HG02678 (cell line): Measurements from ENCODE around the gene ADGRL3.
"Not testable (repeated sequence)": the region's sequence is repeated elsewhere in the genome, so short reads cannot be mapped to it uniquely, and the experiment has no call there.

Experiments
- ATAC-seq: cut with Tn5 transposase; IDR thresholded peaks from one replicate; pipeline ENCODE4 v1.9.1; 2021; ENCODE audit warnings: mild to moderate bottlenecking, moderate library complexity; ENCODE audit not compliant: unreplicated experiment

Gene ADGRL3

DNA sequence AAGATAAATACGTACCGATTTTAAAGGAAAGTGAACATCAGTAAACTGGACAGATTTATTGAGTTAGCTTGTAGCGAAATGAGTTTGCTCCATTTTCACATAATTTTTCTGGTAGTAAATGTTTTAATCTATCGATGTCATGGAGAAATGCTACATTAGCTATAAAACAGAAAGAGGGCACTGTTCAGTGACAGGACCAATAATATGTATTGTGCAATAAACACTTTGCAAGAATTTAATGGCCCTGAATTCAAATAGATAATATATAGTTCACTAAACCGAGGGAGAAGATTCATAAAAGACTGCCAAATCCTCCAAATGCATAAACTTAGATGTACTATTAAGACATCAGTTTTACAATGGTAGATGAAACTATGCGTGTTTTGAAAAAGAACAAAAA is 516.3 kb downstream of the ADGRL3 start:
- ATAC-seq = no peak

DNA sequence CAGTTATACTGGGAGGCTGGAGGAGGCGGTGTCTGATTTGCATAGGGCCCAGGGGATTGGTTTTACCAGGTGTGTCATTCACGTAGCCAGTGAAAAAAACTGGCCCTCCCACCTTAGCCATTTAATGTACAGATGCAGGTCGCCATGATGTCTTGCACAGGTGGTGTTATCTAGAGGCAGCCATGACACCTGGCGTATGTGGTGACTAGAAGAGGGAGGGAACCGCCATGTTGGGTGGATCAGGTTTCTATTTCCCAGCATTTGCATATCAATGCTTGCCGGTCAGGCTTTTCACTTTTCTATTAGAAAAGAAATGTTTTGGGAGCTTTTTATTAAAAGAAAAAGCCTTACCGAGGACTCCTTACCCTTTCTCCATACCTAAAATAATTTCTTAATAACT is 523.4 kb downstream of the ADGRL3 start:
- ATAC-seq = no peak

DNA sequence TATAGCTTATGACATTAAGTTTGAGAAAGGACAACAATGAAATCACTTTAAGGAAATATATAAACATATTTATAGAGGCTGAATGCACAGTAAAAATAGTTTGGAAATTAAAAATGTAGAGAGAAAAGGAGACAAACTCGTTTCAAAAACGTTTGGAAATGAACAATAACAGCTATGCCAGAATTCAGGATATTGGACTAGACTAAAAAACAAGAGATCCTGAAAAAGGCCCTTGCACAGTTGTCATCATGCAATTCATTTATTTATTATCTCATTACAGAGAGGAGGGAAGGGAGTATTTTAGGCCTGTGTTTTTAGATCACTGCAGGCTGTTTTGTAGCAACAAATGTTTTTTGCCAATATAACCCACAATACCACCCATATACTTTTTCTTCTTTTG is 527.2 kb downstream of the ADGRL3 start:
- ATAC-seq = no peak

DNA sequence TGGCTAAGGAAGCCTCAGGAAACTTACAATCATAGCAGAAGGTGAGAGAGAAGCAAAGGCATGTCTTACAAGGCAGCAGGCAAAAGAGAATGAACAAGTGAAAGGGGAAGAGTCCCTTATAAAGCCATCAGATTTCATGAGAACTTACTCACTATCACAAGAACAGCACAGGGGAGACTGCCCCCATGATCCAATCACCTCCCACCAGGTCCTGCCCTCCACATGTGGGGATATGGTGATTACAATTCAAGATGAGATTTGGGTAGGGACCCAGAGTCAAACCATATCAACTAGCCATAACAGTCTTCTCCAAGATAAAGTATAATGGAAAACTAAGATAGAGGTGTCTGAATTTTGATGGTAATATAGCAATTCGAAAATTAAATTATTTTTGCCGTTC is 534.3 kb downstream of the ADGRL3 start:
- no peak for ATAC-seq

- no peak for ATAC-seq
Observed at GRCh38 chr4:61739887-61740286, 539.8 kb downstream of the ADGRL3 start.

DNA sequence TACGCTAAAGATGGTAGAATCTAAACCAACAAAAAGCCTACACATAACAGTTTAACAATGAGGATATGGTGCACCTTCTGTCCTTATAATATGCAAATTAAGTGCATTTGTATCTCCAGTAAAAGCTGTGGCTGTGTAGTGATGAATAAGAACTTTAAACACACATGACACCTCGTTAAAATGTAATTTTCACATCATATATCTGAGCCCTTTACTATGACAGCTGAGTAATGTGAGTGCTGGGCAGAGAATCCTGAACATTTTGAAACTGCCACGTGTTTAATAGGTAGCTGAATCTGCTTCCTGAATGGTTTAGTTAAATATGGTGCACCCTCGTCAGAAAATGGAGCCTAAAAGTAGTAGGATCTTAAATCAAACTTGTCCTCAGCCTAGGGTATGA is 540.8 kb downstream of the ADGRL3 start:
- ATAC-seq = no peak

- ATAC-seq = no peak
Observed at GRCh38 chr4:61741327-61742096, 541.4 kb downstream of the ADGRL3 start.

DNA sequence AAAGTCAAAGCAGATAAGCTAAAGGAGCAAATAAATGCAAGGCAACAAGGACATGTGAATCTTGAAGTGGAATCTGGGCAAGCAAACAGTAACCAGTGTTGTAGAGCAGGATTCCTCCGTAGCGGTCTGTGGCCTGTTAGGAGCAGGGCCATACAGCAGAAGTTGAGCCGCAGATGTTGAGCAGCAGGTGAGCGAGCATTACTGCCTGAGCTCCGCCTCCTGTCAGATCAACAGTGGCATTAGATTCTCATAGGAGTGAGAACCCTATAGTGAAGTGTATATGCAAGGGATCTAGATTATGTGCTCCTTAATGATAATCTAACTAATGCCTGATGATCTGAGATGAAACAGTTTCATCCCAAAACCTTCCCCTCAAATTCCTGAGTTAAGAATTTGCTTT is 550.7 kb downstream of the ADGRL3 start:
- no peak for ATAC-seq

GRCh38 chr4:61752617-61753016 is 552.5 kb downstream of the ADGRL3 start:
- no peak for ATAC-seq

DNA sequence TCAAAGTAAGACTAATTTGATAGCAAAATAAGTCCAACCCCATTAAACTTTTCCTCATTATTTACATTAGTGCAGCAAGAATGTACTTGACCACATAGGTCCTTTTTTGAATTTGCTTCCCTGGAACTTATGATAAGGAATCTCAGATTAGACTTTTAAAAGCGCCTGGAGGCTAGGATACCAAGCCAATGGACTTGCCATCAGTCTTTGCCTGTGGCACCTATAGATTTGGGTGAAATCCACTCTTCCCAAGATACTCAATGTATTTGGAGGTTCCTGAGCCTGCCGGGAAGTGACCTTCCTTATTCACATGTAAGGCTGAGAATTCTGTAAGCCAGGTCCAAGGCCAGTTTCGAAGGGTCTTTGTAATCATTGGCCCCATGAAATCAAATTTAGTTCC is 553.6 kb downstream of the ADGRL3 start:
- no peak for ATAC-seq

DNA sequence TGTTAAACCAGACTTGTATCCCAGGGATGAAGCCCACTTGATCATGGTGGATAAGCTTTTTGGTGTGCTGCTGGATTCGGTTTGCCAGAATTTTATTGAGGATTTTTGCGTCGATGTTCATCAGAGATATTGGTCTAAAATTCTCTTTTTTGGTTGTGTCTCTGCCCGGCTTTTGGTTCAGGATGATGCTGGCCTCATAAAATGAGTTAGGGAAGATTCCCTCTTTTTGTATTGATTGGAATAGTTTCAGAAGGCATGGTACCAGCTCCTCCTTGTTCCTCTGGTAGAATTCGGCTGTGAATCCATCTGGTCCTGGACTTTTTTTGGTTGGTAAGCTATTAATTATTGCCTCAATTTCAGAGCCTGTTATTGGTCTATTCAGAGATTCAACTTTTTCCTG is 556.8 kb downstream of the ADGRL3 start:
- ATAC-seq = not testable (repeated sequence)

GRCh38 chr4:61757983-61758382 is 557.9 kb downstream of the ADGRL3 start:
- ATAC-seq = not testable (repeated sequence)

DNA sequence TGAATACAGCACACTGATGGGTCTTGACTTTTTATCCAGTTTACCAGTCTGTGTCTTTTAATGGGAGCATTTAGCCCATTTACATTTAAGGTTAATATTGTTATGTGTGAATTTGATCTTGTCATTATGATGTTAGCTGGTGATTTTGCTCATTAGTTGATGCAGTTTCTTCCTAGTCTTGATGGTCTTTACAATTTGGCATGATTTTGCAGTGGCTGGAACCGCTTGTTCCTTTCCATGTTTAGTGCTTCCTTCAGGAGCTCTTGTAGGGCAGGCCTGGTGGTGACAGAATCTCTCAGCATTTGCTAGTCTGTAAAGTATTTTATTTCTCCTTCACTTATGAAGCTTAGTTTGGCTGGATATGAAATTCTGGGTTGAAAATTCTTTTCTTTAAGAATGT is 558.5 kb downstream of the ADGRL3 start:
- ATAC-seq = not testable (repeated sequence)

DNA sequence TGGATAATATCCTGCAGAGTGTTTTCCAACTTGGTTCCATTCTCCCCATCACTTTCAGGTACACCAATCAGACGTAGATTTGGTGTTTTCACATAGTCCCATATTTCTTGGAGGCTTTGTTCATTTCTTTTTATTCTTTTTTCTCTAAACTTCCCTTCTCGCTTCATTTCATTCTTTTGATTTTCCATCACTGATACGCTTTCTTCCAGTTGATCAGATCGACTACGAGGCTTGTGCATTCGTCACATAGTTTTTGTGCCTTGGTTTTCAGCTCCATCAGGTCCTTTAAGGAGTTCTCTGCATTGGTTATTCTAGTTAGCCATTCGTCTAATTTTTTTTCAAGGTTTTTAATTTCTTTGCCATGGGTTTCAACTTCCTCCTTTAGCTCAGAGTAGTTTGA is 559.1 kb downstream of the ADGRL3 start:
- ATAC-seq = not testable (repeated sequence)

GRCh38 chr4:61759885-61760284 is 559.8 kb downstream of the ADGRL3 start:
- not testable (repeated sequence) for ATAC-seq

- ATAC-seq = no peak
Observed at GRCh38 chr4:61760820-61761219, 560.7 kb downstream of the ADGRL3 start.

DNA sequence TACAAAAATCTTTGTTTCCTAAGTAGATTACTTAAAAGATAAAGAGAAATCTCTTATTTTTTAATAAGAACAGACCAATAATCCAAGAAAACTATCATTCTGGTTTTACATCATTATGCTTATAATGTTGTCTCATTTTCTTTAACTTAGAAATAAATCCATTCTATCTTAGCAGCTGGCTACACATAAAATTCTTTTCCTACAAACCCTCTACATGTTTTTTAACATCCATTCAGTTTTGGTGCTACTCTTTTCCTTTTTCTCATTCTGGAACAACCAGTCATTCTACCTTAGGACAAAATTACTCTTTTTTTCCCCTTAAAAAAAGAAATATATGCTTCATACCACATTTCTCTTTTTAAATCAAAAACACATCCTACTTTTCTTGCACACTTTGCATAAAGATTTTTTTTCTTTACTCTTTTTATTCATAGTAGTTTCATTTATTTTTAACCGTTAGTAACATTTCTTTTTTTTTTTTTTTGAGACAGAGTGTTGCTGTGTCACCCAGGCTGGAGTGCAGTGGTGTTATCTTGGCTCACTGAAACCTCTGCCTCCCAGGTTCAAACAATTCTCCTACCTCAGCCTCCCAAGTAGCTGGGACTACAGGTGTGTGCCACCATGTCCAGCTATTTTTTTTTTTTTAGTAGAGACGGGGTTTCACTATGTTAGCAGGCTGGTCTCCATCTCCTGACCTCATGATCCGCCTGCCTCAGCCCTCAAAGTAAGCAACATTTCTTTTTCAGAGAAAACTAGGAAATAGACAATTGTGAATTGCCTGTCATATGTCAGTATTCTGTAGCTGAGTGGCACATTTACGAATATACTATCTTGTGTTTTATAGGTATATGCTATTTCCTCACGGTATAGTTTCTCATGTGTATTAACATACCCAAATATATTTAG is 562.8 kb downstream of the ADGRL3 start:
- ATAC-seq = no peak

GRCh38 chr4:61763682-61764081 is 563.6 kb downstream of the ADGRL3 start:
- ATAC-seq = no peak

GRCh38 chr4:61764090-61764489 is 564.0 kb downstream of the ADGRL3 start:
- ATAC-seq = not testable (repeated sequence)

DNA sequence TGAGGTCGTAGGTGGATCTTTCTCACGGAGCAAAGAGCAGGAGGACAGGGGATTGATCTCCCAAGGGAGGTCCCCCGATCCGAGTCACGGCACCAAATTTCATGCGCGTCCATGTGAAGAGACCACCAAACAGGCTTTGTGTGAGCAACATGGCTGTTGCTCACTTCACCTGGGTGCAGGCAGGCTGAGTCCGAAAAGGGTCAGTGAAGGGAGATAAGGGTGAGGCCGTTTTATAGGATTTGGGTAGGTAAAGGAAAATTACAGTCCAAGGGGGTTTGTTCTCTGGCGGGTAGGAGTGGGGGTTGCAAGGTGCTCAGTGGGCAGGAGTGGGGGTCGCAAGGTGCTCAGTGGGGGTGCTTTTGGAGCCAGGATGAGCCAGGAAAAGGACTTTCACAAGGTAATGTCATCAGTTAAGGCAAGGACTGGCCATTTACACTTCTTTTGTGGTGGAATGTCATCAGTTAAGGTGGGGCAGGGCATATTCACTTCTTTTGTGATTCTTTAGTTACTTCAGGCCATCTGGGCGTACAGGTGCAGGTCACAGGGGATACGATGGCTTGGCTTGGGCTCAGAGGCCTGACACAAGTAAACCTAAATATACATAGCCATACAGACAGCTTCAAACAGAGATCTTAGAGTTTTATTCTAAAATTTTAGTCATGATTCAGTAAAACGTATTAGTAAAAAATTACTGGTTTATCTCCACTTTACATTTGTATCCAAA is 569.5 kb downstream of the ADGRL3 start:
- not testable (repeated sequence) for ATAC-seq

GRCh38 chr4:61770456-61770855 is 570.3 kb downstream of the ADGRL3 start:
- no peak for ATAC-seq
